B cell (primary cell): Measurements from ENCODE around the gene CEP131. TPM values are rescaled to one million over a fixed set of nuclear protein-coding genes. Genes with fewer than 3 reads are reported as not detected.

Experiments used
- ATAC-seq: fragments of 200-7000 bp; cut with Tn5 transposase; one replicate; pipeline ENCODE4 v1.10.0; 2021; ENCODE audit warnings: low read depth, mild to moderate bottlenecking, moderate number of reproducible peaks, moderate library complexity
- CTCF ChIA-PET: fragments of 350-600 bp; sonication (Branson Sonifier 250); formaldehyde crosslinking; loops from one replicate; lab custom pipeline; 2021; ENCODE audit warnings: antibody characterized with exemption, inconsistent platforms; lab: Charles Lee
- POLR2A ChIA-PET: fragments of 350-600 bp; sonication (Branson Sonifier 250); formaldehyde crosslinking; loops from one replicate; lab custom pipeline; 2021; ENCODE audit warnings: antibody characterized with exemption; lab: Charles Lee
- DNase-seq: peaks from one replicate; pipeline ENCODE4 v3.0.0; 2013
- H2AFZ ChIP-seq: 2 replicates; pipeline ENCODE4 v1.6.1; 2012; ENCODE audit warnings: mild to moderate bottlenecking, low read depth, low read length; ENCODE audit not compliant: insufficient read depth, poor library complexity, severe bottlenecking
- H3K27ac ChIP-seq, 2 donors: 1 replicate in 1 of 2; 2 replicates in 1 of 2; pipeline ENCODE4 v1.5.1; 2012 to 2013; ENCODE audit warnings: low read length in 2 of 2, mild to moderate bottlenecking in 2 of 2, moderate library complexity in 1 of 2
- H3K27me3 ChIP-seq, 4 experiments: fragments of 200-600 bp in 1 of 4; sonication (generic) in 1 of 4; replicated peaks in 1 of 4; 1 replicate in 2 of 4; 2 replicates in 2 of 4; pipeline versions ENCODE4 v1.6.1 to v1.7.0; 2013 to 2016; ENCODE audit warnings: low read length in 3 of 4, mild to moderate bottlenecking in 2 of 4, mixed read lengths in 1 of 4, moderate library complexity in 1 of 4; ENCODE audit not compliant: insufficient read depth in 4 of 4, control insufficient read depth in 3 of 4; ENCODE audit errors: control extremely low read depth in 1 of 4
- H3K36me3 ChIP-seq, 2 experiments: replicated peaks in 1 of 2; 1 replicate in 1 of 2; 2 replicates in 1 of 2; pipeline versions ENCODE4 v1.6.1 to v1.7.1; 2013; ENCODE audit warnings: low read length in 1 of 2; ENCODE audit not compliant: insufficient read depth in 2 of 2, control insufficient read depth in 1 of 2; ENCODE audit errors: control extremely low read depth in 1 of 2, extremely low read depth in 1 of 2
- H3K4me1 ChIP-seq, 2 donors: fragments of 200-600 bp in 1 of 2; sonication (generic) in 1 of 2; 1 replicate in 1 of 2; 2 replicates in 1 of 2; pipeline versions ENCODE4 v1.5.1 to v1.6.1; 2013 to 2017; ENCODE audit warnings: low read length in 2 of 2; ENCODE audit not compliant: control insufficient read depth in 2 of 2, insufficient read depth in 2 of 2
- H3K4me2 ChIP-seq: replicated peaks from 2 replicates; pipeline ENCODE3; 2012; ENCODE audit warnings: mild to moderate bottlenecking, low read depth, low read length; ENCODE audit not compliant: poor library complexity, severe bottlenecking
- H3K4me3 ChIP-seq, 5 experiments: fragments of 200-600 bp in 1 of 5; sonication (generic) in 1 of 5; 1 replicate in 3 of 5; 2 replicates in 2 of 5; pipeline versions ENCODE4 v1.5.1 to v1.7.0; 2011 to 2016; ENCODE audit warnings: low read length in 4 of 5, mild to moderate bottlenecking in 4 of 5, low read depth in 2 of 5, control low read depth in 1 of 5, moderate library complexity in 1 of 5; ENCODE audit not compliant: insufficient read depth in 1 of 5; ENCODE audit errors: control extremely low read depth in 1 of 5, extremely low read depth in 1 of 5
- H3K79me2 ChIP-seq: fragments of 200-600 bp; sonication (generic); one replicate; pipeline ENCODE4 v1.6.0; 2016; ENCODE audit warnings: low read length; ENCODE audit not compliant: control insufficient read depth, insufficient read depth
- H3K9ac ChIP-seq: fragments of 200-600 bp; sonication (generic); 2 replicates; pipeline ENCODE4 v1.6.1; 2017; ENCODE audit warnings: mild to moderate bottlenecking, low read length, moderate library complexity
- H3K9me3 ChIP-seq, 3 donors: one replicate each; pipeline versions ENCODE4 v1.6.1 to v1.7.1; 2013; ENCODE audit warnings: low read length in 2 of 3; ENCODE audit not compliant: control insufficient read depth in 2 of 3, insufficient read depth in 1 of 3; ENCODE audit errors: control extremely low read depth in 1 of 3
- H4K20me1 ChIP-seq: 2 replicates; pipeline ENCODE4 v1.6.0; 2012; ENCODE audit warnings: mild to moderate bottlenecking, low read length; ENCODE audit not compliant: insufficient read depth, control insufficient read depth, poor library complexity, severe bottlenecking
- H3K27ac Mint-ChIP-seq: one replicate; pipeline ENCODE4 v1.8.0; 2021; ENCODE audit warnings: mixed read lengths
- H3K27me3 Mint-ChIP-seq: one replicate; pipeline ENCODE4 v1.8.0; 2021; ENCODE audit warnings: mixed read lengths
- H3K4me1 Mint-ChIP-seq: one replicate; pipeline ENCODE4 v1.8.0; 2021; ENCODE audit warnings: mixed read lengths
- H3K4me3 Mint-ChIP-seq: one replicate; pipeline ENCODE4 v1.8.0; 2021; ENCODE audit warnings: mixed read lengths
- H3K9me3 Mint-ChIP-seq: one replicate; pipeline ENCODE4 v1.8.0; 2022; ENCODE audit warnings: mixed read lengths; ENCODE audit not compliant: insufficient read depth
- EZH2 ChIP-seq: IDR thresholded peaks from 2 replicates; pipeline ENCODE4 v1.6.1; 2012; ENCODE audit warnings: borderline replicate concordance, low read depth, mild to moderate bottlenecking, moderate library complexity, low read length; ENCODE audit not compliant: insufficient read depth, poor library complexity, severe bottlenecking
- WGBS: methylation state at CpG from one replicate; pipeline ENCODE4 v1.1.5; 2013; ENCODE audit warnings: missing lambda C conversion rate; ENCODE audit not compliant: insufficient coverage; 5-methylcytosine and 5-hydroxymethylcytosine counted together
- intact Hi-C: fragments of 100-400 bp; cut with micrococcal nuclease; formaldehyde crosslinking; loops from one replicate; pipeline ENCODE4 v1.10.0; 2022
- polyA plus RNA-seq: library from polyadenylated mRNA; depleted of rRNA; stranded (reverse); fragments of >200 nt; gene quantifications from 2 replicates; pipeline ENCODE4 v1.2.3, GENCODE V29; 2012
- total RNA-seq, 2 donors: library from RNA; stranded (reverse); fragments of 120-200 nt in 1 of 2; gene quantifications; 1 replicate in 1 of 2; 2 replicates in 1 of 2; pipeline versions ENCODE4 v1.2.3 to v1.2.4, GENCODE V29; 2013 to 2022
- TF ChIP-seq, protein P1 (sequence below): fragments of 200-600 bp; IDR thresholded peaks from one replicate; pipeline ENCODE4 v1.8.0; 2022; ENCODE audit warnings: antibody characterized with exemption, mild to moderate bottlenecking

Gene CEP131
- total and polyA plus RNA-seq, 2 donors (not counting 1 experiment from before 2014, with no cell fraction given): 18.8 to 25.5 TPM

DNA sequence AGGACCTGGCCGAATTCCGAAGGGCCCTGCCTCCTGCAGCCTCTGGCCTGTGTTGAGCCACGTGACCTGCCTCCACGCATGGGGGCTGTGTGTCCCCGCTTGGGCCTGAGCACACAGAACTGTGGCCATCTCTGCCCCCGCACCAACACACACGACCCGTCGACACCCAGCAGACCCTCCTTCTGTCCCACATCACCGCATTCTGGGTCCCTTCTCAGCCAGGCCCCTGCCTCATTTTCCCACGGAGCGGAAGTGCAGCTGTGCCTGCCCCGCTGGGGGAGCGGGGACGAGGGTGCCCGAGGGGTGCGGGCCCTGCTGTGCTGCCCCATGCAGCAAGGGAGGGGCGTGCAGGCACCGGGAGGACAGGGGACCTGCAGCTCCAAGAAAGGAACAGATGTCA lies 34.8 kb upstream of the CEP131 start:
- no peak for DNase-seq
- H3K4me3 ChIP-seq: no peak overlapping the region
- H3K4me3 Mint-ChIP-seq: no peak overlapping the region
- ChIA-PET CTCF (interaction anchor here (1.0 kb wide), 1 partner anchor 344 kb away, joined by 3 read pairs; no protein-coding TSS in a partner anchor), POLR2A (no interaction called here)
- no peak overlapping the region for H3K9ac ChIP-seq
- peaks cover 0 to 62% of the 10 kb centered on the region in 2 experiments for H3K36me3 ChIP-seq
- H2AFZ ChIP-seq: no peak overlapping the region
- no peak for ATAC-seq
- H3K79me2 ChIP-seq: peaks cover 22% of the 10 kb centered on the region
- no peaks in the 10 kb centered on the region for H3K9me3 Mint-ChIP-seq
- intact Hi-C loops: loop anchor here (10.0 kb wide), 1 partner anchor 257 kb away; the partner anchor contains the start of gene ACTG1
- H3K4me1 Mint-ChIP-seq: peaks cover 11% of the 10 kb centered on the region
- H3K4me2 ChIP-seq: no peak overlapping the region
- no peaks in the 10 kb centered on the region for H3K27me3 ChIP-seq
- 96% methylated on average over 19 of the region's 19 CpGs for WGBS
- no peak overlapping the region for H3K27ac ChIP-seq
- peaks cover 0 to 4% of the 10 kb centered on the region in 2 donors for H3K4me1 ChIP-seq
- no peak for TF ChIP-seq EZH2
- TF ChIP-seq, protein P1, sequence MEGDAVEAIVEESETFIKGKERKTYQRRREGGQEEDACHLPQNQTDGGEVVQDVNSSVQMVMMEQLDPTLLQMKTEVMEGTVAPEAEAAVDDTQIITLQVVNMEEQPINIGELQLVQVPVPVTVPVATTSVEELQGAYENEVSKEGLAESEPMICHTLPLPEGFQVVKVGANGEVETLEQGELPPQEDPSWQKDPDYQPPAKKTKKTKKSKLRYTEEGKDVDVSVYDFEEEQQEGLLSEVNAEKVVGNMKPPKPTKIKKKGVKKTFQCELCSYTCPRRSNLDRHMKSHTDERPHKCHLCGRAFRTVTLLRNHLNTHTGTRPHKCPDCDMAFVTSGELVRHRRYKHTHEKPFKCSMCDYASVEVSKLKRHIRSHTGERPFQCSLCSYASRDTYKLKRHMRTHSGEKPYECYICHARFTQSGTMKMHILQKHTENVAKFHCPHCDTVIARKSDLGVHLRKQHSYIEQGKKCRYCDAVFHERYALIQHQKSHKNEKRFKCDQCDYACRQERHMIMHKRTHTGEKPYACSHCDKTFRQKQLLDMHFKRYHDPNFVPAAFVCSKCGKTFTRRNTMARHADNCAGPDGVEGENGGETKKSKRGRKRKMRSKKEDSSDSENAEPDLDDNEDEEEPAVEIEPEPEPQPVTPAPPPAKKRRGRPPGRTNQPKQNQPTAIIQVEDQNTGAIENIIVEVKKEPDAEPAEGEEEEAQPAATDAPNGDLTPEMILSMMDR: no peak
- no peak overlapping the region for H3K27ac Mint-ChIP-seq
- H4K20me1 ChIP-seq: peaks cover 71% of the 10 kb centered on the region
- H3K27me3 Mint-ChIP-seq: no peaks in the 10 kb centered on the region
- H3K9me3 ChIP-seq: no peaks in the 10 kb centered on the region

DNA sequence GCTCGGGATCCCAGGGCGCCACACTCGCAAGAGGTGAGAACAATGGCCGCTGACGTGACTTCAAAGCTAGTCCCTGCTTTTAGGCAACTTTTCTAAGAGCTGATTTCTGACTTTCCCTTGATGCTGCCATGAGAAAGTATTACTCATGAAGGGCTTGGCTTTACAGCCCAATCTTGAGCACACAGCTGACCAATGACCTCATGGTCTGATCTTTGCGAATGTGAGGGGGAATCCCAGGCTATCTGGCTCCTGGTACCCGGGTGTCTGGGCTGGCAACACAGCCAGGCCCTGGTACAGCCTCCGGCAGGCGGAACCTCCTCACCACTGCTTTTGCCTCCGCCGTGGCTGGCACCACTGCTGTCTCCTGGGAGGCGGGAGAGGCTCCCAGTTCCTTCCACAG lies 33.9 kb upstream of the CEP131 start:
- Histone ChIP-seq H4K20me1 (peaks cover 74% of the 10 kb centered on the region), H3K4me2 (no peak overlapping the region), H3K9me3 (no peaks in the 10 kb centered on the region), H3K79me2 (peaks cover 20% of the 10 kb centered on the region), H3K4me3 (no peak overlapping the region), H2AFZ (no peak overlapping the region), H3K9ac (no peak overlapping the region), H3K4me1 (peaks cover 0 to 9% of the 10 kb centered on the region in 2 donors), H3K27ac (no peak overlapping the region), H3K36me3 (peaks cover 0 to 59% of the 10 kb centered on the region in 2 experiments), H3K27me3 (no peaks in the 10 kb centered on the region)
- intact Hi-C loops: loop anchor here (10.0 kb wide), 1 partner anchor 258 kb away; the partner anchor contains the start of gene ACTG1
- no peaks in the 10 kb centered on the region for H3K9me3 Mint-ChIP-seq
- POLR2A ChIA-PET: no interaction called here
- DNase-seq (no peak), ATAC-seq (no peak)
- no peak overlapping the region for H3K27ac Mint-ChIP-seq
- CTCF ChIA-PET: interaction anchor here (1.3 kb wide), 1 partner anchor 344 kb away, joined by 3 read pairs; no protein-coding TSS in a partner anchor
- TF ChIP-seq, protein P1: no peak
- TF ChIP-seq EZH2: no peak
- no peak overlapping the region for H3K4me3 Mint-ChIP-seq
- peaks cover 11% of the 10 kb centered on the region for H3K4me1 Mint-ChIP-seq
- 96% methylated on average over 12 of the region's 12 CpGs for WGBS
- no peaks in the 10 kb centered on the region for H3K27me3 Mint-ChIP-seq
